Parathyroid adenoma (tissue), 2 donors: Measurements from ENCODE around the gene ARHGEF3.
"Not testable (repeated sequence)": the region's sequence is repeated elsewhere in the genome, so short reads cannot be mapped to it uniquely, and the experiment has no call there.

Experiments used
- H2AFZ ChIP-seq: fragments of 300-600 bp; sonication (generic); one replicate; pipeline ENCODE4 v1.7.0; 2017; ENCODE audit warnings: antibody characterized with exemption, mild to moderate bottlenecking
- H3K27ac ChIP-seq: fragments of 300-600 bp; sonication (generic); one replicate; pipeline ENCODE4 v1.7.0; 2017
- H3K27me3 ChIP-seq: fragments of 300-600 bp; sonication (generic); one replicate; pipeline ENCODE4 v1.7.0; 2017; ENCODE audit warnings: low read length; ENCODE audit not compliant: control insufficient read depth, insufficient read depth
- H3K36me3 ChIP-seq: fragments of 300-600 bp; sonication (generic); one replicate; pipeline ENCODE4 v1.7.0; 2017; ENCODE audit warnings: low read length; ENCODE audit not compliant: control insufficient read depth, insufficient read depth
- H3K4me1 ChIP-seq: fragments of 300-600 bp; sonication (generic); one replicate; pipeline ENCODE4 v1.7.0; 2017; ENCODE audit warnings: control low read depth
- H3K4me2 ChIP-seq: fragments of 300-600 bp; sonication (generic); one replicate; pipeline ENCODE4 v1.7.0; 2017; ENCODE audit warnings: low read length
- H3K4me3 ChIP-seq: fragments of 300-600 bp; sonication (generic); one replicate; pipeline ENCODE4 v1.7.0; 2017; ENCODE audit warnings: low read depth, low read length
- H3K79me2 ChIP-seq: fragments of 300-600 bp; sonication (generic); one replicate; pipeline ENCODE4 v1.7.0; 2017; ENCODE audit warnings: control low read depth
- H3K9ac ChIP-seq: fragments of 300-600 bp; sonication (generic); one replicate; pipeline ENCODE4 v1.7.0; 2017; ENCODE audit warnings: mild to moderate bottlenecking
- H3K9me3 ChIP-seq: fragments of 300-600 bp; sonication (generic); one replicate; pipeline ENCODE4 v1.7.0; 2017; ENCODE audit warnings: low read length; ENCODE audit not compliant: control insufficient read depth
- TF ChIP-seq, protein P1 (sequence below): fragments of 300-600 bp; sonication (generic); IDR thresholded peaks from one replicate; pipeline ENCODE4 v1.7.0; 2017; ENCODE audit warnings: antibody characterized with exemption, mild to moderate bottlenecking
- donor health status: primary hyperparathyroidism.

Gene ARHGEF3

DNA sequence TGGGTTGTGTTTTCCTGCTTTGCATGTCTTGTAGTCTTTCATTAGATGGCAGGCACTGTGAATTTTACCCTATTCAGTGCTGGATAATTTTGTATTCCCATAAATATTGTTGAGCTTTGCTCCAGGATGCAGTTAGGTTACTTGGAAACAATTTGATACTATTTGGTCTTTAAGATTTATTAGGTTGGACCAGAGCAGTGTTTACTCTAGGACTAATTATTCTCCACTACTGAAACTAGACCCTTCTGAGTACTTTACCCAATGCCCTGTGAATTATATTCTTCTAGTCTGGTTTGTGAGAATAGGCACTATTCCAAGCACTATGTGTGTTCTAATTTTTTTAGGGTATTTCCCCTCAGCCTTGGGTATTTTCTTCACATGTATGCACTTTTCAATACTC is 80.9 kb downstream of the ARHGEF3 start:
- no peak overlapping the region for H3K4me2 ChIP-seq
- TF ChIP-seq, protein P1, sequence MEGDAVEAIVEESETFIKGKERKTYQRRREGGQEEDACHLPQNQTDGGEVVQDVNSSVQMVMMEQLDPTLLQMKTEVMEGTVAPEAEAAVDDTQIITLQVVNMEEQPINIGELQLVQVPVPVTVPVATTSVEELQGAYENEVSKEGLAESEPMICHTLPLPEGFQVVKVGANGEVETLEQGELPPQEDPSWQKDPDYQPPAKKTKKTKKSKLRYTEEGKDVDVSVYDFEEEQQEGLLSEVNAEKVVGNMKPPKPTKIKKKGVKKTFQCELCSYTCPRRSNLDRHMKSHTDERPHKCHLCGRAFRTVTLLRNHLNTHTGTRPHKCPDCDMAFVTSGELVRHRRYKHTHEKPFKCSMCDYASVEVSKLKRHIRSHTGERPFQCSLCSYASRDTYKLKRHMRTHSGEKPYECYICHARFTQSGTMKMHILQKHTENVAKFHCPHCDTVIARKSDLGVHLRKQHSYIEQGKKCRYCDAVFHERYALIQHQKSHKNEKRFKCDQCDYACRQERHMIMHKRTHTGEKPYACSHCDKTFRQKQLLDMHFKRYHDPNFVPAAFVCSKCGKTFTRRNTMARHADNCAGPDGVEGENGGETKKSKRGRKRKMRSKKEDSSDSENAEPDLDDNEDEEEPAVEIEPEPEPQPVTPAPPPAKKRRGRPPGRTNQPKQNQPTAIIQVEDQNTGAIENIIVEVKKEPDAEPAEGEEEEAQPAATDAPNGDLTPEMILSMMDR = no peak
- no peaks in the 10 kb centered on the region for H3K4me1 ChIP-seq
- no peak overlapping the region for H3K9ac ChIP-seq
- no peaks in the 10 kb centered on the region for H3K36me3 ChIP-seq
- no peaks in the 10 kb centered on the region for H3K9me3 ChIP-seq
- no peak overlapping the region for H2AFZ ChIP-seq
- no peak overlapping the region for H3K27ac ChIP-seq
- H3K27me3 ChIP-seq = no peaks in the 10 kb centered on the region
- no peaks in the 10 kb centered on the region for H3K79me2 ChIP-seq
- H3K4me3 ChIP-seq = no peak overlapping the region

DNA sequence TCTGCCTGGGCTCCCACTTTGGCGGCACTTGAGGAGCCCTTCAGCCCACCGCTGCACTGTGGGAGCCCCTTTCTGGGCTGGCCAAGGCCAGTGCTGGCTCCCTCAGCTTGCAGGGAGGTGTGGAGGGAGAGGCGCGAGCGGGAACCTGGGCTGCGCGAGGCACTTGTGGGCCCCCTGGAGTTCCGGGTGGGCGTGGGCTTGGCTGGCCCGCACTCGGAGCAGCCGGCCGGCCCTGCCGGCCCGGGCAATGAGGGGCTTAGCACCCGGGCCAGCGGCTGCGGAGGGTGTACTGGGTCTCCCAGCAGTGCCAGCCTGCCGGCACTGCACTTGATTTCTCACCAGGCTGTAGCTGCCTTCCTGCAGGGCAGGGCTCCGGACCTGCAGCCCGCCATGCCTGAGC is 82.9 kb downstream of the ARHGEF3 start:
- H3K4me1 ChIP-seq, H3K27ac ChIP-seq, H3K36me3 ChIP-seq, H3K4me2 ChIP-seq, H3K27me3 ChIP-seq, H3K4me3 ChIP-seq, H3K79me2 ChIP-seq, H3K9me3 ChIP-seq, H2AFZ ChIP-seq, H3K9ac ChIP-seq: not testable (repeated sequence)

- Histone ChIP-seq H3K79me2 (no peaks in the 10 kb centered on the region), H3K36me3 (no peaks in the 10 kb centered on the region)
Measured at GRCh38 chr3:56711344-56711743, 90.4 kb downstream of the ARHGEF3 start.

DNA sequence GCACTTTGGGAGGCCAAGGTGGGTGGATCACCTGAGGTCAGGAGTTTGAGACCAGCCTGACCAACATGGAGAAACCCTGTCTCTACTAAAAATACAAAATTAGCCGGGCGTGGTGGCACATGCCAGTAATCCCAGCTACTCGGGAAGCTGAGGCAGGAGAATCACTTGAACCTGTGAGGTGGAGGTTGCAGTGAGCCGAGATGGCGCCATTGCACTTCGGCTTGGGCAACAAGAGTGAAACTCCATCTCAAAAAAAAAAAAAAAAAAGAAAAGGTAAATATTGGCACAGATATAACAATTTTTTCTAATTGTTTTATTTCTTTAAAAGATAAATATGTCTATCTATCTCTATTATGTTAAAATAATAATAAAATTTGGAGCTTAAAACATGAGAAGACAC is 94.3 kb downstream of the ARHGEF3 start:
- not testable (repeated sequence) for H3K27ac ChIP-seq, H3K27me3 ChIP-seq, H3K4me1 ChIP-seq, H2AFZ ChIP-seq, H3K36me3 ChIP-seq, H3K4me3 ChIP-seq, H3K79me2 ChIP-seq, H3K9ac ChIP-seq, H3K9me3 ChIP-seq, H3K4me2 ChIP-seq

More at GRCh38 chr3:56711344-56711743, 90.4 kb downstream of the ARHGEF3 start:
- H2AFZ ChIP-seq = no peak overlapping the region
- no peak overlapping the region for H3K27ac ChIP-seq
- no peak overlapping the region for H3K9ac ChIP-seq
- TF ChIP-seq, protein P1 = no peak
- H3K4me1 ChIP-seq = no peaks in the 10 kb centered on the region
- H3K4me3 ChIP-seq = no peak overlapping the region
- no peaks in the 10 kb centered on the region for H3K9me3 ChIP-seq
- no peaks in the 10 kb centered on the region for H3K27me3 ChIP-seq
- H3K4me2 ChIP-seq = no peak overlapping the region

DNA sequence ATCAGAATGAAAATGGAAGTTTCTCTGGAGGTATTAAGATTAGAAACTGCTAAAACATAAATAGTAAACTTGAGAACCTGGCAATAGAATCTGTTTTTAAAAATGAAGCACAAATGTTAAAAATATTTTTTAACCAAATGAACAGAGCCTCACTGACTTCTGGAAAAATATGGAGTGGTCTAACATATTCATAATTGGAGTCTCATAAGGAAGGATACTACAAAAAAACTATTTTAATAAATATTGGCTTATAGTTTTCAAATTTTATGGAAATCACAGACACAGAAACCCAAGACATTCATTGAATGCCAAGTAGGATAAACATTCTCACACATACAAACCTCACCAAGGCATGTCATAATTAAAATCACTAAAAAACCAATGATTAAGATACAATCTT is 95.1 kb downstream of the ARHGEF3 start:
- TF ChIP-seq, protein P1 = no peak
- no peaks in the 10 kb centered on the region for H3K4me1 ChIP-seq
- no peak overlapping the region for H3K4me2 ChIP-seq
- no peaks in the 10 kb centered on the region for H3K36me3 ChIP-seq
- H3K4me3 ChIP-seq = no peak overlapping the region
- no peak overlapping the region for H3K27ac ChIP-seq
- no peak overlapping the region for H3K9ac ChIP-seq
- no peaks in the 10 kb centered on the region for H3K79me2 ChIP-seq
- no peak overlapping the region for H2AFZ ChIP-seq
- H3K9me3 ChIP-seq = no peaks in the 10 kb centered on the region
- H3K27me3 ChIP-seq = no peaks in the 10 kb centered on the region

GRCh38 chr3:56704706-56705105 is 97.0 kb downstream of the ARHGEF3 start:
- Histone ChIP-seq H2AFZ (no peak overlapping the region), H3K9ac (no peak overlapping the region), H3K27ac (no peak overlapping the region), H3K4me1 (no peaks in the 10 kb centered on the region), H3K9me3 (no peaks in the 10 kb centered on the region), H3K4me3 (no peak overlapping the region), H3K79me2 (no peaks in the 10 kb centered on the region), H3K36me3 (no peaks in the 10 kb centered on the region), H3K27me3 (no peaks in the 10 kb centered on the region), H3K4me2 (no peak overlapping the region)
- TF ChIP-seq, protein P1 = no peak
